WTC11 (cell line): ENCODE measurements around the gene PATE4. TPM values are rescaled to one million over a fixed set of nuclear protein-coding genes. Genes with fewer than 3 reads are reported as not detected.

Experiments used
- ATAC-seq: fragments of 200-7000 bp; cut with Tn5 transposase; 2 replicates; pipeline ENCODE4 v1.10.0; 2021; ENCODE audit warnings: mild to moderate bottlenecking, moderate library complexity
- CTCF ChIA-PET: fragments of 300-600 bp; sonication (Branson Sonifier 250); formaldehyde crosslinking; loops from one replicate; lab custom pipeline; 2021; ENCODE audit warnings: antibody characterized with exemption; lab: Charles Lee
- POLR2A ChIA-PET: fragments of 350-600 bp; sonication (Branson Sonifier 250); formaldehyde crosslinking; loops from one replicate; lab custom pipeline; 2021; ENCODE audit warnings: antibody characterized with exemption; lab: Charles Lee
- DNase-seq: peaks from one replicate; pipeline ENCODE4 v3.0.0; 2021; ENCODE audit warnings: low spot score
- H3K27ac Mint-ChIP-seq: 2 replicates; pipeline ENCODE4 v1.8.0; 2021; ENCODE audit warnings: mixed read lengths
- H3K27me3 Mint-ChIP-seq: 2 replicates; pipeline ENCODE4 v1.8.0; 2021; ENCODE audit warnings: low read depth, mild to moderate bottlenecking, moderate library complexity, mixed read lengths
- H3K36me3 Mint-ChIP-seq: 2 replicates; pipeline ENCODE4 v1.8.0; 2021; ENCODE audit warnings: mixed read lengths
- H3K4me1 Mint-ChIP-seq: 2 replicates; pipeline ENCODE4 v1.8.0; 2022; ENCODE audit warnings: mixed read lengths
- H3K4me3 Mint-ChIP-seq: 2 replicates; pipeline ENCODE4 v1.8.0; 2021; ENCODE audit warnings: mild to moderate bottlenecking, moderate library complexity, mixed read lengths
- H3K9me3 Mint-ChIP-seq: 2 replicates; pipeline ENCODE4 v1.8.0; 2021; ENCODE audit warnings: mixed read lengths
- CREB1 ChIP-seq: sonication (generic); formaldehyde crosslinking; IDR thresholded peaks from 2 replicates; pipeline ENCODE4 v1.8.0; 2023; ENCODE audit warnings: mild to moderate bottlenecking, missing genetic modification reagents
- ETV6 ChIP-seq: sonication (generic); formaldehyde crosslinking; IDR thresholded peaks from 2 replicates; pipeline ENCODE4 v1.8.1; 2022; ENCODE audit warnings: mild to moderate bottlenecking, missing genetic modification reagents
- FOXP1 ChIP-seq: sonication (generic); formaldehyde crosslinking; IDR thresholded peaks from 2 replicates; pipeline ENCODE4 v1.8.0; 2022; ENCODE audit warnings: missing genetic modification reagents, mild to moderate bottlenecking, moderate library complexity, borderline replicate concordance
- GABPB1 ChIP-seq: sonication (generic); formaldehyde crosslinking; IDR thresholded peaks from 2 replicates; pipeline ENCODE4 v1.8.1; 2023; ENCODE audit warnings: mild to moderate bottlenecking, missing genetic modification reagents
- JAZF1 ChIP-seq: fragments of 250-450 bp; sonication (Bioruptor Pico); IDR thresholded peaks from 2 replicates; pipeline ENCODE4 v1.9.0; 2021; ENCODE audit warnings: moderate library complexity, mild to moderate bottlenecking, inconsistent platforms
- NFATC4 ChIP-seq: fragments of 250-450 bp; sonication (Bioruptor Pico); IDR thresholded peaks from 2 replicates; pipeline ENCODE4 v1.9.0; 2021; ENCODE audit warnings: mild to moderate bottlenecking
- NR1H2 ChIP-seq: sonication (generic); formaldehyde crosslinking; IDR thresholded peaks from 2 replicates; pipeline ENCODE4 v1.9.0; 2021; ENCODE audit warnings: mild to moderate bottlenecking, moderate library complexity, missing genetic modification reagents
- NR3C1 ChIP-seq: sonication (generic); formaldehyde crosslinking; conservative IDR thresholded peaks from 2 replicates; pipeline ENCODE4 v1.8.1; 2023; ENCODE audit warnings: low read depth, mild to moderate bottlenecking, missing genetic modification reagents
- PRRX2 ChIP-seq: fragments of 250-450 bp; sonication (Bioruptor Pico); IDR thresholded peaks from 2 replicates; pipeline ENCODE4 v1.8.0; 2021; ENCODE audit warnings: mild to moderate bottlenecking
- SOX15 ChIP-seq: fragments of 250-450 bp; sonication (Bioruptor Pico); IDR thresholded peaks from 2 replicates; pipeline ENCODE4 v1.9.0; 2021; ENCODE audit warnings: mild to moderate bottlenecking
- ZNF138 ChIP-seq: sonication (generic); formaldehyde crosslinking; conservative IDR thresholded peaks from 2 replicates; pipeline ENCODE4 v1.8.1; 2022; ENCODE audit warnings: mild to moderate bottlenecking, moderate library complexity, missing genetic modification reagents
- ZNF219 ChIP-seq: sonication (generic); formaldehyde crosslinking; IDR thresholded peaks from 2 replicates; pipeline ENCODE4 v1.8.0; 2023; ENCODE audit warnings: missing genetic modification reagents, mild to moderate bottlenecking, borderline replicate concordance
- ZNF232 ChIP-seq: sonication (generic); formaldehyde crosslinking; IDR thresholded peaks from 2 replicates; pipeline ENCODE4 v1.8.0; 2022; ENCODE audit warnings: mild to moderate bottlenecking, missing genetic modification reagents
- ZNF263 ChIP-seq: sonication (generic); formaldehyde crosslinking; IDR thresholded peaks from 2 replicates; pipeline ENCODE4 v1.8.1; 2022; ENCODE audit warnings: low read depth, mild to moderate bottlenecking, moderate library complexity, missing genetic modification reagents
- ZNF423 ChIP-seq: fragments of 250-450 bp; sonication (Bioruptor Pico); IDR thresholded peaks from 2 replicates; pipeline ENCODE4 v2.1.2; 2022; ENCODE audit warnings: mild to moderate bottlenecking, moderate library complexity
- total RNA-seq: library from RNA; stranded (reverse); gene quantifications from 3 replicates; pipeline ENCODE4 v1.2.3, GENCODE V29; 2021
- TF ChIP-seq, protein P1 (sequence below): sonication (generic); formaldehyde crosslinking; IDR thresholded peaks from 2 replicates; pipeline ENCODE4 v1.8.0; 2022; ENCODE audit warnings: missing genetic modification reagents
- TF ChIP-seq, protein P2 (sequence below): sonication (generic); formaldehyde crosslinking; IDR thresholded peaks from 2 replicates; pipeline ENCODE4 v1.8.0; 2023; ENCODE audit warnings: missing genetic modification reagents
- TF ChIP-seq, protein P3 (sequence below): sonication (generic); formaldehyde crosslinking; IDR thresholded peaks from 2 replicates; pipeline ENCODE4 v1.8.0; 2023; ENCODE audit warnings: missing genetic modification reagents, mild to moderate bottlenecking, borderline replicate concordance
- TF ChIP-seq, protein P4 (sequence below): sonication (generic); formaldehyde crosslinking; IDR thresholded peaks from 2 replicates; pipeline ENCODE4 v1.8.1; 2023; ENCODE audit warnings: mild to moderate bottlenecking, missing genetic modification reagents, moderate library complexity
- TF ChIP-seq, protein P5 (sequence below): sonication (generic); formaldehyde crosslinking; IDR thresholded peaks from 2 replicates; pipeline ENCODE4 v1.8.1; 2022; ENCODE audit warnings: low read depth, missing genetic modification reagents, borderline replicate concordance

The PATE4 gene
- total RNA-seq, 1 experiment from 2014 or later = not detected

DNA sequence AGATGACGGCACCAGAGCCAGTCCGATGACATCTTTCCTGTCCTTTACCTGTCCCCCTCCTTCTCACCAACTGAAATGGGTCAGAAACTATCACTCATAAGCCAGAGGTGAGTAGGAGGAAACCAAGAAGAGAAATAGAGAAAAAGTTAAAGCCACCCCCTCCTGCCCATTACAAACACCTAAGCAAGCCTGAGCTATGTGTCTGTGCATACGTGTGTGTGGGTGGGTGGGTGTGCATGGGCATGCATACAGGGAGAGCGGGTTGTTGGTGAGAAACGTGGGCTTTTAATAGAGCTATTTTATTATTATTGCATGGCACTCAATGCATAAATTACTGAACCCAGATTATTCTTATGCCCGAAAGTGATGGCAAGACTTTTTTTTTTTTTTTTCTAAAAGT lies 2.6 kb downstream of the PATE4 start:
- H3K4me3 Mint-ChIP-seq = no peak overlapping the region
- DNase-seq = no peak
- POLR2A ChIA-PET = no interaction called here

More for the DNA sequence above, 2.6 kb downstream of the PATE4 start:
- no peak overlapping the region for H3K27ac Mint-ChIP-seq
- no peak for TF ChIP-seq ETV6 (CRISPR knock-in tag)
- no peak for TF ChIP-seq JAZF1 (CRISPR knock-in tag)
- TF ChIP-seq, protein P1, sequence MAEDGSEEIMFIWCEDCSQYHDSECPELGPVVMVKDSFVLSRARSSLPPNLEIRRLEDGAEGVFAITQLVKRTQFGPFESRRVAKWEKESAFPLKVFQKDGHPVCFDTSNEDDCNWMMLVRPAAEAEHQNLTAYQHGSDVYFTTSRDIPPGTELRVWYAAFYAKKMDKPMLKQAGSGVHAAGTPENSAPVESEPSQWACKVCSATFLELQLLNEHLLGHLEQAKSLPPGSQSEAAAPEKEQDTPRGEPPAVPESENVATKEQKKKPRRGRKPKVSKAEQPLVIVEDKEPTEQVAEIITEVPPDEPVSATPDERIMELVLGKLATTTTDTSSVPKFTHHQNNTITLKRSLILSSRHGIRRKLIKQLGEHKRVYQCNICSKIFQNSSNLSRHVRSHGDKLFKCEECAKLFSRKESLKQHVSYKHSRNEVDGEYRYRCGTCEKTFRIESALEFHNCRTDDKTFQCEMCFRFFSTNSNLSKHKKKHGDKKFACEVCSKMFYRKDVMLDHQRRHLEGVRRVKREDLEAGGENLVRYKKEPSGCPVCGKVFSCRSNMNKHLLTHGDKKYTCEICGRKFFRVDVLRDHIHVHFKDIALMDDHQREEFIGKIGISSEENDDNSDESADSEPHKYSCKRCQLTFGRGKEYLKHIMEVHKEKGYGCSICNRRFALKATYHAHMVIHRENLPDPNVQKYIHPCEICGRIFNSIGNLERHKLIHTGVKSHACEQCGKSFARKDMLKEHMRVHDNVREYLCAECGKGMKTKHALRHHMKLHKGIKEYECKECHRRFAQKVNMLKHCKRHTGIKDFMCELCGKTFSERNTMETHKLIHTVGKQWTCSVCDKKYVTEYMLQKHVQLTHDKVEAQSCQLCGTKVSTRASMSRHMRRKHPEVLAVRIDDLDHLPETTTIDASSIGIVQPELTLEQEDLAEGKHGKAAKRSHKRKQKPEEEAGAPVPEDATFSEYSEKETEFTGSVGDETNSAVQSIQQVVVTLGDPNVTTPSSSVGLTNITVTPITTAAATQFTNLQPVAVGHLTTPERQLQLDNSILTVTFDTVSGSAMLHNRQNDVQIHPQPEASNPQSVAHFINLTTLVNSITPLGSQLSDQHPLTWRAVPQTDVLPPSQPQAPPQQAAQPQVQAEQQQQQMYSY = no peak
- TF ChIP-seq CREB1 (CRISPR knock-in tag) = no peak
- TF ChIP-seq, protein P2, sequence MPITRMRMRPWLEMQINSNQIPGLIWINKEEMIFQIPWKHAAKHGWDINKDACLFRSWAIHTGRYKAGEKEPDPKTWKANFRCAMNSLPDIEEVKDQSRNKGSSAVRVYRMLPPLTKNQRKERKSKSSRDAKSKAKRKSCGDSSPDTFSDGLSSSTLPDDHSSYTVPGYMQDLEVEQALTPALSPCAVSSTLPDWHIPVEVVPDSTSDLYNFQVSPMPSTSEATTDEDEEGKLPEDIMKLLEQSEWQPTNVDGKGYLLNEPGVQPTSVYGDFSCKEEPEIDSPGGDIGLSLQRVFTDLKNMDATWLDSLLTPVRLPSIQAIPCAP (CRISPR knock-in tag) = no peak
- no peak for TF ChIP-seq FOXP1
- TF ChIP-seq PRRX2 (CRISPR knock-in tag) = no peak
- no peak for TF ChIP-seq NR3C1 (CRISPR knock-in tag)
- no peak for TF ChIP-seq SOX15
- TF ChIP-seq ZNF138 (CRISPR knock-in tag) = no peak
- no peak for TF ChIP-seq NFATC4
- TF ChIP-seq ZNF232 = no peak
- no peak for TF ChIP-seq ZNF263
- no peak for TF ChIP-seq NR1H2
- no peak for TF ChIP-seq GABPB1 (CRISPR knock-in tag)
- TF ChIP-seq, protein P3, sequence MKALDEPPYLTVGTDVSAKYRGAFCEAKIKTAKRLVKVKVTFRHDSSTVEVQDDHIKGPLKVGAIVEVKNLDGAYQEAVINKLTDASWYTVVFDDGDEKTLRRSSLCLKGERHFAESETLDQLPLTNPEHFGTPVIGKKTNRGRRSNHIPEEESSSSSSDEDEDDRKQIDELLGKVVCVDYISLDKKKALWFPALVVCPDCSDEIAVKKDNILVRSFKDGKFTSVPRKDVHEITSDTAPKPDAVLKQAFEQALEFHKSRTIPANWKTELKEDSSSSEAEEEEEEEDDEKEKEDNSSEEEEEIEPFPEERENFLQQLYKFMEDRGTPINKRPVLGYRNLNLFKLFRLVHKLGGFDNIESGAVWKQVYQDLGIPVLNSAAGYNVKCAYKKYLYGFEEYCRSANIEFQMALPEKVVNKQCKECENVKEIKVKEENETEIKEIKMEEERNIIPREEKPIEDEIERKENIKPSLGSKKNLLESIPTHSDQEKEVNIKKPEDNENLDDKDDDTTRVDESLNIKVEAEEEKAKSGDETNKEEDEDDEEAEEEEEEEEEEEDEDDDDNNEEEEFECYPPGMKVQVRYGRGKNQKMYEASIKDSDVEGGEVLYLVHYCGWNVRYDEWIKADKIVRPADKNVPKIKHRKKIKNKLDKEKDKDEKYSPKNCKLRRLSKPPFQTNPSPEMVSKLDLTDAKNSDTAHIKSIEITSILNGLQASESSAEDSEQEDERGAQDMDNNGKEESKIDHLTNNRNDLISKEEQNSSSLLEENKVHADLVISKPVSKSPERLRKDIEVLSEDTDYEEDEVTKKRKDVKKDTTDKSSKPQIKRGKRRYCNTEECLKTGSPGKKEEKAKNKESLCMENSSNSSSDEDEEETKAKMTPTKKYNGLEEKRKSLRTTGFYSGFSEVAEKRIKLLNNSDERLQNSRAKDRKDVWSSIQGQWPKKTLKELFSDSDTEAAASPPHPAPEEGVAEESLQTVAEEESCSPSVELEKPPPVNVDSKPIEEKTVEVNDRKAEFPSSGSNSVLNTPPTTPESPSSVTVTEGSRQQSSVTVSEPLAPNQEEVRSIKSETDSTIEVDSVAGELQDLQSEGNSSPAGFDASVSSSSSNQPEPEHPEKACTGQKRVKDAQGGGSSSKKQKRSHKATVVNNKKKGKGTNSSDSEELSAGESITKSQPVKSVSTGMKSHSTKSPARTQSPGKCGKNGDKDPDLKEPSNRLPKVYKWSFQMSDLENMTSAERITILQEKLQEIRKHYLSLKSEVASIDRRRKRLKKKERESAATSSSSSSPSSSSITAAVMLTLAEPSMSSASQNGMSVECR (CRISPR knock-in tag) = no peak
- TF ChIP-seq, protein P4, sequence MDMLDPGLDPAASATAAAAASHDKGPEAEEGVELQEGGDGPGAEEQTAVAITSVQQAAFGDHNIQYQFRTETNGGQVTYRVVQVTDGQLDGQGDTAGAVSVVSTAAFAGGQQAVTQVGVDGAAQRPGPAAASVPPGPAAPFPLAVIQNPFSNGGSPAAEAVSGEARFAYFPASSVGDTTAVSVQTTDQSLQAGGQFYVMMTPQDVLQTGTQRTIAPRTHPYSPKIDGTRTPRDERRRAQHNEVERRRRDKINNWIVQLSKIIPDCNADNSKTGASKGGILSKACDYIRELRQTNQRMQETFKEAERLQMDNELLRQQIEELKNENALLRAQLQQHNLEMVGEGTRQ = no peak
- no peak for TF ChIP-seq ZNF219 (CRISPR knock-in tag)
- TF ChIP-seq, protein P5, sequence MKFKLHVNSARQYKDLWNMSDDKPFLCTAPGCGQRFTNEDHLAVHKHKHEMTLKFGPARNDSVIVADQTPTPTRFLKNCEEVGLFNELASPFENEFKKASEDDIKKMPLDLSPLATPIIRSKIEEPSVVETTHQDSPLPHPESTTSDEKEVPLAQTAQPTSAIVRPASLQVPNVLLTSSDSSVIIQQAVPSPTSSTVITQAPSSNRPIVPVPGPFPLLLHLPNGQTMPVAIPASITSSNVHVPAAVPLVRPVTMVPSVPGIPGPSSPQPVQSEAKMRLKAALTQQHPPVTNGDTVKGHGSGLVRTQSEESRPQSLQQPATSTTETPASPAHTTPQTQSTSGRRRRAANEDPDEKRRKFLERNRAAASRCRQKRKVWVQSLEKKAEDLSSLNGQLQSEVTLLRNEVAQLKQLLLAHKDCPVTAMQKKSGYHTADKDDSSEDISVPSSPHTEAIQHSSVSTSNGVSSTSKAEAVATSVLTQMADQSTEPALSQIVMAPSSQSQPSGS (CRISPR knock-in tag) = no peak
- no peak for TF ChIP-seq ZNF423
- ATAC-seq = no peak
- peaks cover 11% of the 10 kb centered on the region for H3K27me3 Mint-ChIP-seq
- H3K36me3 Mint-ChIP-seq = peaks cover 3% of the 10 kb centered on the region
- H3K9me3 Mint-ChIP-seq = peaks cover 14% of the 10 kb centered on the region
- CTCF ChIA-PET = interaction anchor here (0.6 to 2.1 kb wide), 3 partner anchors 86 to 146 kb away, joined by 3 to 5 read pairs (median 3); no protein-coding TSS in a partner anchor
- no peaks in the 10 kb centered on the region for H3K4me1 Mint-ChIP-seq
